ENCODE measurements around the gene CST6. TPM values are rescaled to one million over a fixed set of nuclear protein-coding genes. Genes with fewer than 3 reads are reported as not detected.

Gene CST6
- total and polyA plus RNA-seq, 2 of the 4 experiments (the other 2 are of a cell fraction) = 0.54 to 3.0 TPM

DNA sequence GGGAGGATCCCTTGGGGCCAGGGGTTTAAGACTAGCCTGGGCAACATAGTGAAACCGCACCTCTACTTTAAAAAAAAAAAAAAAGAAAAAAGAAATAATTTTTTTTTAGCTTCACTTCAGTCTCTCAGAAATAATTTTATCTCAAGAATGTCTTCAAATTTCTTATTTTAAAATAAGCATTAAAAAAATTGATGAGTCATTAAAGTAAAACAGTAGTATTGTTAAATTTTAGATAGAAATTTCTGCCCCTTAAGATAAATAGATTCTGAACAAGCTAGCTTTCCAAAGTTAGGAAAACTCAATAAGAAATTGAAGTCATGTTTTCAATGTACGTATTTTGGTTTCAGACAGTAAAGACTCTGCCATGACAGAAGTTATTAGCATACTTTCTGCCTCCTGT is 50.6 kb downstream of the CST6 start:
- Histone ChIP-seq H3K9ac (ENCODE audit: low read depth, low read length) (no peak overlapping the region), H2AFZ (replicated peaks; ENCODE audit: low read length, poor library complexity) (no peak overlapping the region), H2AK9ac (replicated peaks; ENCODE audit: low read depth, low read length, poor library complexity) (no peak overlapping the region), H4K91ac (ENCODE audit: insufficient read depth, low read depth, low read length) (no peak overlapping the region), H3K23ac (ENCODE audit: low read depth, low read length) (no peak overlapping the region), H2BK20ac (ENCODE audit: low read depth, low read length) (no peak overlapping the region), H2BK5ac (ENCODE audit: low read depth, low read length, poor library complexity, severe bottlenecking) (no peak overlapping the region), H3K4me1 (ENCODE audit: control insufficient read depth, insufficient read depth, low read length) (no peaks in the 10 kb centered on the region), H3K4me2 (ENCODE audit: low read depth, low read length) (no peak overlapping the region), H3K9me1 (ENCODE audit: insufficient read depth, low read length) (no peaks in the 10 kb centered on the region), H2AK5ac (ENCODE audit: low read depth, low read length) (no peak overlapping the region), H3K4me3 (ENCODE audit: insufficient read depth, low read depth, low read length) (no peak overlapping the region), H3K56ac (ENCODE audit: extremely low read depth, insufficient read depth, low read length) (no peak overlapping the region), H3K14ac (replicated peaks; ENCODE audit: low read depth, low read length) (no peak overlapping the region), H3K36me3 (ENCODE audit: control insufficient read depth, insufficient read depth, low read length) (peaks cover 68% of the 10 kb centered on the region), H3K4ac (ENCODE audit: low read depth, low read length) (no peak overlapping the region), H2BK15ac (ENCODE audit: low read depth, low read length) (no peak overlapping the region), H2BK120ac (ENCODE audit: low read depth, low read length) (no peak overlapping the region), H3K27me3 (ENCODE audit: control insufficient read depth, insufficient read depth, low read length) (no peaks in the 10 kb centered on the region), H4K5ac (ENCODE audit: low read depth, low read length) (no peak overlapping the region), H4K8ac (ENCODE audit: low read depth in 2 of 2, low read length in 2 of 2) (no peak overlapping the region), H3K79me1 (ENCODE audit: low read depth in 1 of 2, low read length in 2 of 2) (peaks cover 43 to 50% of the 10 kb centered on the region in 2 experiments), H3K9me3 (ENCODE audit: control insufficient read depth, insufficient read depth, low read length) (no peaks in the 10 kb centered on the region), H3K18ac (ENCODE audit: low read depth, low read length) (no peak overlapping the region), H3K27ac (ENCODE audit: insufficient read depth, low read length) (no peak overlapping the region), H4K20me1 (ENCODE audit: insufficient read depth, low read length) (peaks cover 6% of the 10 kb centered on the region)
- intact Hi-C loops (cut with micrococcal nuclease) = no loop called here
- dilution Hi-C loops (cut with HindIII; ENCODE audit: low sequenced_read_pairs, unreplicated experiment) = no loop called here
- TF ChIP-seq NFE2L2 (IDR thresholded peaks at IDR 0.05; ENCODE audit: low read depth, low read length) = peak; percentile 22; the same call in 1 of the 2 replicates
- TF ChIP-seq CTCF (conservative IDR thresholded peaks at IDR 0.05; ENCODE audit: low read depth, low read length) = no peak
- ATAC-seq (ENCODE audit: low read depth) (no peak), DNase-seq (no peak)
- BruUV-seq (replicated peaks) = no TSS peak
- ChIA-PET CTCF (no interaction called here), POLR2A (ENCODE audit: unreplicated experiment) (interaction anchor here (0.6 kb wide), 1 partner anchor 53 kb away, joined by 3 read pairs; no protein-coding TSS in a partner anchor)
- whole genome bisulfite sequencing, 2 experiments (ENCODE audit: extremely low coverage in 2 of 2, insufficient read length in 1 of 2) = no CpG with 5 or more reads among the region's 2 CpGs
- in situ Hi-C loops (cut with MboI; ENCODE audit: low sequenced_read_pairs) = no loop called here

Other genes with a start within 250 kb of the CST6 start
- gene AP5B1, start 231.0 kb upstream of the CST6 start, total RNA-seq (2012; rRNA removed) = 2.2 and 2.5 TPM in 2 replicates
- gene AP5B1, start 231.0 kb upstream of the CST6 start, polyA plus RNA-seq (2012; rRNA removed) = 5.0 and 6.0 TPM in 2 replicates
- gene OVOL1, start 224.9 kb upstream of the CST6 start, total RNA-seq (2012; rRNA removed) = not detected in 2 replicates
- gene OVOL1, start 224.9 kb upstream of the CST6 start, polyA plus RNA-seq (2012; rRNA removed) = not detected in 2 replicates
- gene SNX32, start 178.0 kb upstream of the CST6 start, total RNA-seq (2012; rRNA removed) = 0.36 TPM in 1 of 2 replicates, not detected in the other
- 0.69 and 0.79 TPM in 2 replicates for gene SNX32, start 178.0 kb upstream of the CST6 start, polyA plus RNA-seq (2012; rRNA removed)
- 919 and 960 TPM in 2 replicates for gene CFL1, start 153.8 kb upstream of the CST6 start, total RNA-seq (2012; rRNA removed)
- gene CFL1, start 153.8 kb upstream of the CST6 start, polyA plus RNA-seq (2012; rRNA removed) = 2,231 and 2,466 TPM in 2 replicates
- gene MUS81, start 151.6 kb upstream of the CST6 start, total RNA-seq (2012; rRNA removed) = 22.5 and 23.7 TPM in 2 replicates
- 47.9 and 57.0 TPM in 2 replicates for gene MUS81, start 151.6 kb upstream of the CST6 start, polyA plus RNA-seq (2012; rRNA removed)
- 62.7 and 69.2 TPM in 2 replicates for gene EFEMP2, start 139.2 kb upstream of the CST6 start, total RNA-seq (2012; rRNA removed)
- 431 and 601 TPM in 2 replicates for gene EFEMP2, start 139.2 kb upstream of the CST6 start, polyA plus RNA-seq (2012; rRNA removed)
- 0.18 TPM in 1 of 2 replicates, not detected in the other for gene CTSW, start 132.2 kb upstream of the CST6 start, total RNA-seq (2012; rRNA removed)
- gene CTSW, start 132.2 kb upstream of the CST6 start, polyA plus RNA-seq (2012; rRNA removed) = 0.07 and 0.23 TPM in 2 replicates
- 119 and 182 TPM in 2 replicates for gene FIBP, start 123.5 kb upstream of the CST6 start, total RNA-seq (2012; rRNA removed)
- 141 and 163 TPM in 2 replicates for gene FIBP, start 123.5 kb upstream of the CST6 start, polyA plus RNA-seq (2012; rRNA removed)
- 17.6 and 21.9 TPM in 2 replicates for gene CCDC85B, start 121.3 kb upstream of the CST6 start, total RNA-seq (2012; rRNA removed)
- 35.4 and 62.1 TPM in 2 replicates for gene CCDC85B, start 121.3 kb upstream of the CST6 start, polyA plus RNA-seq (2012; rRNA removed)
- gene FOSL1, start 111.6 kb upstream of the CST6 start, total RNA-seq (2012; rRNA removed) = 17.2 and 26.1 TPM in 2 replicates
- gene FOSL1, start 111.6 kb upstream of the CST6 start, polyA plus RNA-seq (2012; rRNA removed) = 97.4 and 107 TPM in 2 replicates
- gene C11orf68, start 92.9 kb upstream of the CST6 start, total RNA-seq (2012; rRNA removed) = 19.4 and 20.3 TPM in 2 replicates
- gene C11orf68, start 92.9 kb upstream of the CST6 start, polyA plus RNA-seq (2012; rRNA removed) = 96.1 and 104 TPM in 2 replicates
- gene DRAP1, start 92.6 kb upstream of the CST6 start, total RNA-seq (2012; rRNA removed) = 237 and 339 TPM in 2 replicates
- gene DRAP1, start 92.6 kb upstream of the CST6 start, polyA plus RNA-seq (2012; rRNA removed) = 344 and 428 TPM in 2 replicates
- gene TSGA10IP, start 66.5 kb upstream of the CST6 start, total RNA-seq (2012; rRNA removed) = under 0.01 TPM in 1 of 2 replicates, not detected in the other
- gene TSGA10IP, start 66.5 kb upstream of the CST6 start, polyA plus RNA-seq (2012; rRNA removed) = 0.19 and 0.21 TPM in 2 replicates
- gene SART1, start 50.3 kb upstream of the CST6 start, total RNA-seq (2012; rRNA removed) = 25.5 and 32.5 TPM in 2 replicates
- 42.2 and 43.5 TPM in 2 replicates for gene SART1, start 50.3 kb upstream of the CST6 start, polyA plus RNA-seq (2012; rRNA removed)
- 43.0 and 62.6 TPM in 2 replicates for gene EIF1AD, start 9.9 kb upstream of the CST6 start, total RNA-seq (2012; rRNA removed)
- 30.0 and 32.5 TPM in 2 replicates for gene EIF1AD, start 9.9 kb upstream of the CST6 start, polyA plus RNA-seq (2012; rRNA removed)
- 35.0 and 36.6 TPM in 2 replicates for gene BANF1, start 9.5 kb upstream of the CST6 start, total RNA-seq (2012; rRNA removed)
- 242 and 249 TPM in 2 replicates for gene BANF1, start 9.5 kb upstream of the CST6 start, polyA plus RNA-seq (2012; rRNA removed)
- gene CATSPER1, start 14.5 kb downstream of the CST6 start, total RNA-seq (2012; rRNA removed) = 0.18 and 0.28 TPM in 2 replicates
- gene CATSPER1, start 14.5 kb downstream of the CST6 start, polyA plus RNA-seq (2012; rRNA removed) = 0.91 and 1.0 TPM in 2 replicates
- gene GAL3ST3, start 37.2 kb downstream of the CST6 start, total RNA-seq (2012; rRNA removed) = not detected in 2 replicates
- 0.19 TPM in 2 replicates for gene GAL3ST3, start 37.2 kb downstream of the CST6 start, polyA plus RNA-seq (2012; rRNA removed)
- gene SF3B2, start 40.4 kb downstream of the CST6 start, total RNA-seq (2012; rRNA removed) = 120 and 164 TPM in 2 replicates
- gene SF3B2, start 40.4 kb downstream of the CST6 start, polyA plus RNA-seq (2012; rRNA removed) = 110 and 122 TPM in 2 replicates
- gene PACS1, start 58.3 kb downstream of the CST6 start, total RNA-seq (2012; rRNA removed) = 7.3 and 8.6 TPM in 2 replicates
- 29.0 and 32.0 TPM in 2 replicates for gene PACS1, start 58.3 kb downstream of the CST6 start, polyA plus RNA-seq (2012; rRNA removed)
- gene KLC2, start 245.7 kb downstream of the CST6 start, total RNA-seq (2012; rRNA removed) = 6.9 and 7.9 TPM in 2 replicates
- 22.0 and 26.4 TPM in 2 replicates for gene KLC2, start 245.7 kb downstream of the CST6 start, polyA plus RNA-seq (2012; rRNA removed)

All from IMR-90 (cell line).